Measurements from ENCODE around the gene TXLNG. TPM values are rescaled to one million over a fixed set of nuclear protein-coding genes. Genes with fewer than 3 reads are reported as not detected.

TXLNG gene
- total and polyA plus RNA-seq, 2 of the 4 experiments (the other 2 are of a cell fraction), result 7.0 to 9.7 TPM

- ChIA-PET CTCF (no interaction called here), POLR2A (ENCODE audit: unreplicated experiment) (no interaction called here)
- Histone ChIP-seq H3K4me2 (ENCODE audit: low read depth, low read length) (no peak overlapping the region), H3K79me1 (ENCODE audit: low read depth in 1 of 2, low read length in 2 of 2) (peaks cover 9 to 20% of the 10 kb centered on the region in 2 experiments; a peak in 1 of 4 replicates), H3K14ac (replicated peaks; ENCODE audit: low read depth, low read length) (no peak overlapping the region), H3K4ac (ENCODE audit: low read depth, low read length) (no peak overlapping the region), H2BK120ac (ENCODE audit: low read depth, low read length) (no peak overlapping the region), H4K20me1 (ENCODE audit: insufficient read depth, low read length) (peaks cover 11% of the 10 kb centered on the region; the same call in 1 of the 2 replicates), H2AK5ac (ENCODE audit: low read depth, low read length) (no peak overlapping the region), H3K23ac (ENCODE audit: low read depth, low read length) (no peak overlapping the region), H2AK9ac (replicated peaks; ENCODE audit: low read depth, low read length, poor library complexity) (no peak overlapping the region), H3K56ac (ENCODE audit: extremely low read depth, insufficient read depth, low read length) (no peak overlapping the region), H3K4me3 (ENCODE audit: insufficient read depth, low read depth, low read length) (no peak overlapping the region), H3K9ac (ENCODE audit: low read depth, low read length) (no peak overlapping the region), H3K4me1 (ENCODE audit: control insufficient read depth, insufficient read depth, low read length) (no peaks in the 10 kb centered on the region), H3K27ac (ENCODE audit: insufficient read depth, low read length) (no peak overlapping the region), H2BK15ac (ENCODE audit: low read depth, low read length) (no peak overlapping the region), H3K36me3 (ENCODE audit: control insufficient read depth, insufficient read depth, low read length) (peaks cover 20% of the 10 kb centered on the region), H4K8ac (ENCODE audit: low read depth in 2 of 2, low read length in 2 of 2) (no peak overlapping the region), H3K9me1 (ENCODE audit: insufficient read depth, low read length) (0 out of 2 replicates have a peak, but pooled peaks cover 3% of the 10 kb centered on the region), H4K5ac (ENCODE audit: low read depth, low read length) (no peak overlapping the region), H3K9me3 (ENCODE audit: control insufficient read depth, insufficient read depth, low read length) (peaks cover 2% of the 10 kb centered on the region), H2BK20ac (ENCODE audit: low read depth, low read length) (no peak overlapping the region), H4K91ac (ENCODE audit: insufficient read depth, low read depth, low read length) (no peak overlapping the region), H3K27me3 (ENCODE audit: control insufficient read depth, insufficient read depth, low read length) (no peaks in the 10 kb centered on the region), H2AFZ (replicated peaks; ENCODE audit: low read length, poor library complexity) (no peak overlapping the region), H3K18ac (ENCODE audit: low read depth, low read length) (no peak overlapping the region), H2BK5ac (ENCODE audit: low read depth, low read length, poor library complexity, severe bottlenecking) (no peak overlapping the region)
- BruUV-seq (replicated peaks), result no TSS peak
- in situ Hi-C loops (cut with MboI; ENCODE audit: low sequenced_read_pairs) (no loop called here), dilution Hi-C loops (cut with HindIII; ENCODE audit: low sequenced_read_pairs, unreplicated experiment) (no loop called here), intact Hi-C loops (cut with micrococcal nuclease) (no loop called here)
- TF ChIP-seq BHLHE40 (IDR thresholded peaks at IDR 0.05; ENCODE audit: low read depth, low read length), result no peak
- no peak for TF ChIP-seq CTCF (conservative IDR thresholded peaks at IDR 0.05; ENCODE audit: low read depth, low read length)
- no CpG with 5 or more reads among the region's 3 CpGs for WGBS, 2 experiments (ENCODE audit: extremely low coverage in 2 of 2, insufficient read length in 1 of 2)
- no peak for ATAC-seq (ENCODE audit: low read depth)
- DNase-seq, result no peak
Observed at GRCh38 chrX:16851827-16852226, 65.6 kb downstream of the TXLNG start.

Measured in IMR-90 (cell line).